Esophagus mucosa (tissue), 1 donor: ENCODE data around the gene FBLIM1. TPM values are rescaled to one million over a fixed set of nuclear protein-coding genes. Genes with fewer than 3 reads are reported as not detected.
A peak's percentile ranks its signal among the peaks of the same experiment; 100 is the strongest.

Experiments used
- ATAC-seq: fragments of 200-7000 bp; cut with Tn5 transposase; one replicate; pipeline ENCODE4 v1.9.1; 2020
- total RNA-seq: library from RNA; stranded (reverse); gene quantifications from one replicate; pipeline ENCODE4 v1.2.4, GENCODE V29; 2023
- donor health status: DM: yes; HTN: yes; CAD: no.

Gene FBLIM1, protein sequence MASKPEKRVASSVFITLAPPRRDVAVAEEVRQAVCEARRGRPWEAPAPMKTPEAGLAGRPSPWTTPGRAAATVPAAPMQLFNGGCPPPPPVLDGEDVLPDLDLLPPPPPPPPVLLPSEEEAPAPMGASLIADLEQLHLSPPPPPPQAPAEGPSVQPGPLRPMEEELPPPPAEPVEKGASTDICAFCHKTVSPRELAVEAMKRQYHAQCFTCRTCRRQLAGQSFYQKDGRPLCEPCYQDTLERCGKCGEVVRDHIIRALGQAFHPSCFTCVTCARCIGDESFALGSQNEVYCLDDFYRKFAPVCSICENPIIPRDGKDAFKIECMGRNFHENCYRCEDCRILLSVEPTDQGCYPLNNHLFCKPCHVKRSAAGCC
- total RNA-seq, result 56.5 TPM

DNA sequence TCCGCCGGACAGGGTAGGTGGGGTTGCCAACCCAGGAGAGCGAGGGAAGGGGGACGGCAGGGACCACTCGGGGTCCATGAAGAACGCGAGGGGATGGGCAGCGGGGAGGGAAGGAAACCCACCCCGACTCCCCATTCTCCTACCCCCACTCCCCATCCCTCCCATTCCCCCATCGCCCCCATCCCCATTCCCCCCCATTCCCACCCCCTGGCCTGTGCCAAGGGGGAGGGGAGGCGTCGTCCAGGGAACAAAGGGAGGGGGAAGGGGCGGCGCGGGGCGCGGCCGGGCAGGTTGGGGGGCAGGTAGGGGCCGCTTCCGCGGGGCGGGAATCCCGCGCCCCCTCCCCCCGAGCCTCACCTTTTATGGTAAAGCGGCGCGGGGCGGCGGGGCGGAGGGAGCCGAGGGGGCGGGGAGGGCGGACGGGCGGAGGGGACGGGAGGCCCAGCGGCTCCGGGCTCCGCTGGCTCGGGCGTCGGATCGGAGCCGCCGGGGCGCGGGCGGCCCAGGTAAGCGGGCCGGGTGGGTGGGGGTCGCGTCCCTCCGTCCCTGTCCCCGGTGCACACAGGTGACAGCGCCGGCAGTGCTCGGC is at the start of gene FBLIM1:
Gene FBLIM1 (plus strand): TSS at position 453 of the 589 bp plus-strand sequence. CDS start 6,189 bp downstream, outside the sequence.
- peak; percentile 20 for ATAC-seq

DNA sequence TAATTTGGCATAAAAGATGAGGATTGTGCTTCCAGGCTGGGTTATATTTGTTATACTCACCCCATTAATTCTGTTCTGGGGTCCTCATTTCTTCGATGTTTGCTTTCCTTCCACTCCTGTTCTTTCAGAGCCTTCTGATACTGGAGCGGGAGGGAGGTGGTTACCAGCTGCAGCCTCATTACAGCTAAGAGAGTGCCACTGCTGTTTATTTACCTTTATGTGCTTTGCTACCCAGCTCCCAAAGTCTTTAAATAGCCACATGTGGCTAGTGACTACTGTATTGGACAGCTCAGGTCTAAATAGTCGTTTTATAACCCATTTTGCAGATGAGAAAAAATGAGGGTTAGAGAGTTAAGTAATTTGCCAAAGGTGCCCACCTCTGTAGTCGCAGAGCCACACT is 49.4 kb upstream of the FBLIM1 start:
- no peak for ATAC-seq

DNA sequence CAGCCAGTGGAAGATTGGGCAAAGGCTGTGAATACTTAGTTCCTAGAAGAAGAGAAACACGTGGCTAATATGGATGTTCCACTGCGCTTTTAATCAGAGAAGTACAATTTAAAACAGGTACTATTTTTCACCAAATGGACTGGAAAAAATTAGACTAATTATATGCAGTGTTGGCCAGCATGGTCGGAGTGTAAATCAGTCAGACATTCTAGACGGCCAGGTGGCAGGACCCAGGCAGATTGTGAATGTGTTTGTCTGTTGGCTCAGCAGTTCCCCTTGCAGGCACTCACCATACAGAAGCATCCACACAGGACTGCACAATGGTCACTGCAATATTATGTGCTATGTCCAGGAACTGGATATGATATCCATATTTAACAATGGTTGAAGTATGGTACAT is 46.4 kb upstream of the FBLIM1 start:
- no peak for ATAC-seq

DNA sequence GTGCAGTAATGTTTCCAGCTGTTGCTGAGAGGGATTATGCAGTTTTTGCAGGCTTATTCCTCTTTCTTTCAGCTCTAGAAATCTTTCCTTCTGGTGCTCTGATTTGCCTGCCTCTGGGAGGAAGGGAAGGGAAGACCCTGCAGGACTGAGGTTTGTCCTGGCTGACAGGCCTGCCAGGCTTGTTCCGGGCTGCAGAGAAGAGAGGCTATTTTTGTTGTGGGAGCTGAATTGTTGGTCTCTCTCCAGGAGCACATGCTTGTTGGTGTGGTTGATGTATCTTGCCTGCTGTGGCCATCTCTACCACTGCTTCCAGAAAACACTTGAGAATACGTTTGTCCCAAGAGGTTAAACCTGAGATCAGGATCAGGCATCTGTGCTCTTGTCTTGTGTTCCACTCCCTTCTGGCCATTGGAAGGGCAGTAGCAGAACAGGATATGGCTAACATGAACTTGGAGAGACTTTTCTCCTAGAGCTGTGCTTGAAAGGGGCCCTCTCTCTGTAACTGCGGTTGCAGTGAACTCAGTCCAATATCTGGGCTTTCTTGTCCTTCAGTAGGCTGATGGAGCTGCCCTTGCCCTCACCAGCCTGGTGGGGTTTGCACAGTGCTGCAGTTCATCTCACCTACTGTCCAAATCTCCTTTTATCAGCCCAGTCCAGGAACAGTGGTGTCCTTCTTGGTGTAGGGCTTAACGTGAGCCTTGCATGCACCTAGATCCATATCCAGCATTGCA is 44.0 kb upstream of the FBLIM1 start:
- ATAC-seq, result no peak

DNA sequence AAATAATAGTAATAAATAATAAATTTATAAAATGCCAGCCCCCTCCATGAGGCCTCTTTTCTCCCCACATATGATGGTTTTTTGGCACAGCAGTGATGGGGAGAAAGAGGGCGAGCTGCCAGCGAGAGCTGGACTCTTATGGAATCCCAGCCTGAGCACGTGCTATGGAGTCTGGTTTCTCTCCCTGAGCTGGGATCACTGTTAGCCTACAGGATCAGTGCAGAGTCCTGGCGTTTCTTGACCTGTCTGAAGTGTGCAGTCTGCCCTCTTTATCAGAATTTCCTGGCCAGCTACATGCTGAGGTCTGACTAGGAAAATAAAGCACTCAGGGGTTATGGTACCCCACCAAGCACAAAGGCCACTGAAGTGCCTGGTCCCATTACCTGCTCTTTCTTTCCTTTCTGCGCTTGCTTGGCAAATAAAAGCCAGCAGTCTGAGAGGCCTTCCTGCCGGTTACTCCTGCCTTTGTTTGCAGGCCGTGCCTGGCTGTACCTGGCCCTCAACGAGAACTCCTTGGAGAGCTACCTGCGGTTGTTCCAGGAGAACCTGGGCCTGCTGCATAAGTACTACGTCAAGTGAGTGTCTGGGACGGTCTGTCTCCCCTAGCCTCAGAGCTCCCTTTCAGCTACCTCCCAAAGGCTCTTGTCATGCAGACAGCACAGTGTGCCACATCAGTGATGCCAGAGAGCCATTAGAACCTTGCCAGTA is 41.0 kb upstream of the FBLIM1 start:
- ATAC-seq, result no peak

DNA sequence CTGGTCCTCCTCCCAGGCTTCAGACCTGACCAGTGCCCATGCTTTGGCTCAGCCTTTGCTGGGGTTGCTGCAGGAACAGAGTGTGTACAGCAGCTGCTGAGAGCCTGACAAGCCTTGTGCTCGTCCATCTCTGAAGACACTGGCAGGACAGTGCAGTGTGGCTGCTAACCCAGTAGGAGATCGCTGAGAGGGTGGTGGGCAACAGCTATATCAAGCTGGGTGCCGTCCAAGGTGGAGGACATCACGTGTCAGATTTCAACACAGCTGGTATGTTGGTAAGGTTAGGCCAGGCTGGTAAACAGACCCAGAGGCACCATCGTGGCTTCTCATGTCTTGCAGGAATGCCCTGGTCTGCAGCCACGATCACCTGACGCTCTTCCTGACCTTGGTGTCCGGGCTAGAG is 40.4 kb upstream of the FBLIM1 start:
- no peak for ATAC-seq

DNA sequence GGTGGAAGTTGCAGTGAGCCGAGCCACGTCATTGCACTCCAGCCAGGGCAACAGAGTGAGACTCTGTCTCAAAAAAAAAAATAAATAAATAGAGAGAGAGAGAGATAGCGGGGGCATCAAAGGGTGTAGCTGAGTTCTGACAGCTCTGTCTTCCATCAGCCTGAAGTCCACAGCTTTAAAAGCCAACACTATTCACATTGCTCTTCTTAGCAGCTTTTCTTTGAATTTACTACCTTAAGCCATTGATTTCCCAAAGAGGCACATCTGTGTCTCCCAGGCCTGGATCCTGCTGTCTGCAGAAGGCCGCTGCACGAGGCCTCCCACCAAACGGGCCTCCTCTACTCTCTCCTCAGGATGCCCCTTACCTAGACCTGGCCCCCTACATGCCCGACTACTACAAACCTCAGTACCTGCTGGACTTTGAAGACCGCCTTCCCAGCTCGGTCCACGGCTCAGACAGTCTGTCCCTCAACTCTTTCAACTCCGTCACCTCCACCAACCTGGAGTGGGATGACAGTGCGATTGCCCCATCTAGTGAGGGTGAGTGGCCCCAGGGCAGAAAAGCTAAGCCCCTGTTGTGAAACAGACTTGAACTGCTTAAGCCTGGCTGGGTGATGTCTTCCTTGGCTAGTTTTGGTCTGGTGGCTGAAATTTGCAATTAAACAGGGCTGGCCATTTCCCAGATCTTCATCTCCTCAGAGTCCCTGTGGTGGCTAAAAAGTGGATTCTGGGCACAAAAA is 39.0 kb upstream of the FBLIM1 start:
- no peak for ATAC-seq

DNA sequence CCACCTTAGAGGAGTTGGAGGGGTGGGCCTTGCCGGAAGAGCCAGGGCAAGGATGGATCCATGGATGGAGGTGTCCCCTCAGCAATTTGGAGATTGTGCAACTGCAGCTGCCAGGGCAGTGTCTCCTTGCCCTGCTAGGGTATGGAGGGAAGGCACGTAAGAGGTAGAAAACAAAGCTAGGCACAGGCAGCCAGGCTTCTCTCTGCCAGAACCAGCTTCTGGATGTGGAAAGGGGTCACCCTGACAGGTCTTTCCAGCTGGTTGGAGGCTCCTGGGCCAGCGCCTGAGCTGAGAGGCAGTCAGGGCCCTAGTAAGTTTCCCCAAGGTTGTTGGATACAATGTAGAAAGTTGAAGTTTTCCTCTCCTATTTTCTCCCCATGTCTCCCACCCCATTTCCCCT is 37.7 kb upstream of the FBLIM1 start:
- ATAC-seq, result no peak

DNA sequence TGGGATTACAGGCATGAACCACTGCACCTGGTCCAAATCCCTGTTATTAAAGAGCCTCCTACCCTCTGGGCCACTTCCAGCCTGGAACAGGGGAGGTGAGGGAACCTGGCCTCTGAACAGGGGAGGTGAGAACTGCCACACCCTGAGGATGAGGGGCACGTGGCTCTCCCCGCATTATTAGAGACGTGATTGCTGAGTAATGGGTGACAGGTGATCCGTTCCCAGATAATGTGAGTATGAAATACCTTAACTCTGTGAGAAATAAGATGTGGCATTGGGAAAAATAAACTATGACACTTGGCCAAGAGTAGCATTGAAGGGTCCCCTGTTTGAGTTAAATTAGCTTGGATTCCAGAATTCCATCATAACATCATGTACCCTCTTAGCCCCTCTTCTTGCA is 36.2 kb upstream of the FBLIM1 start:
- no peak for ATAC-seq

DNA sequence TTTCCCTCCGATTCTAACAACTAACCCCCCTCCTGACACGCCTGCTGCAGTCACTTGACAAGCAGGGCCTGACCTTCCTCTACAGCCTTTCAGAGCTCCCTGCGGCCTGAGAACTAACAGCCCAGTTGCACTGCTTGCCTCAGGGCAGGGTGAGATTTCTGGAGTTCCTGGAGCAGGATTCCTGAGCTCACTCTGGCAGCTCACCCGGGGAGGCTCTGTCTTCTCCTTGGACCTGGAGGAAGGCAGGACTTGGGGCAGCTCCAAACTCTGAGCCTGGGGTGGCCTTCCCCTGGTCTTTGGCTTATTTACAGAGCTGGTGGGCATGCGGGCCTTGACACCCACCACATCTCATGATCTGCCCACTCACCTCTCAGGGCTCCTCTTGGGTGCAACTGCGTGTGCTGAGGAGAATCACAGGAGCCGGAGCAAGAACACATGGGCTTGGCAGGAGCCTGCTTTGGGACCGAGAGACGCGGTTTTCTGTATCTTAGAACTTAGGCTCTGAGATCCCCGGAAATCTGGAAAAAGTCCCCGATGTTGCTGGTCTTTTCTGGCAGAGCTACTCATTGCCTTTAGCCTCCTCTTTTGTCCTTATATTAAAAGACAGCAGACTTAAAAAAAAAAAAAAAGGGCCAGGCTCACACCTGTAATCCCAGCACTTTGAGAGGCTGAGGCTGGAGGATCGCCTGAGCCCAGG is 35.6 kb upstream of the FBLIM1 start:
- no peak for ATAC-seq

DNA sequence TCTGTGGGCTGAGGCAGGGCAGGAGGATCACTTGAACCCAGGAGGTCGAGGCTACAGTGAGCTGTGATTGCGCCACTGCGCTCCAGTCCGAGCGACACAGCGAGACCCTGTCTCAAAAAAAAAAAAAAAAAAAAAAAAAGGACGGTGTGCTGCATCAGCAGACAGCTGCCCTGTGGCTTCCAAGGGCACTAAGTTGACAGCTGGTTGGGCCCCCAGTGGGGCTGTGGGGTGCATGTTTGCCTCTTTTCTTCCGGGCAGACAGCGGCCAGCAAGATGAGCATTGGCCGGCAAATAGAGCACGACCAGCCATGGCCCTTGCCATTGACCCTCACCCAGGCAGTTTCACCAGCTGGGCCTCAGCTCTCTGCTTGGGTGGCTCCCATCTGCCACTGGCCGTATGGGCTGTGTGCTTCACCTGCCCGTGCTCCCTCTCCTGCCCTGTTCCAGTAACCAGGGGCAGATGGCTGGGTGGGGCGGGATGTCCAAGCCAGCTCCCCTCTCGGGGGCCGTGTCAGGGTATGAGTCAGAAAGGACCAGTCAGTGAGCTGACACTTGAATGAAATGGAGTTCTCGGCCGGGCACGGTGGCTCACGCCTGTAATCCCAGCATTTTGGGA is 34.9 kb upstream of the FBLIM1 start:
- ATAC-seq, result no peak

DNA sequence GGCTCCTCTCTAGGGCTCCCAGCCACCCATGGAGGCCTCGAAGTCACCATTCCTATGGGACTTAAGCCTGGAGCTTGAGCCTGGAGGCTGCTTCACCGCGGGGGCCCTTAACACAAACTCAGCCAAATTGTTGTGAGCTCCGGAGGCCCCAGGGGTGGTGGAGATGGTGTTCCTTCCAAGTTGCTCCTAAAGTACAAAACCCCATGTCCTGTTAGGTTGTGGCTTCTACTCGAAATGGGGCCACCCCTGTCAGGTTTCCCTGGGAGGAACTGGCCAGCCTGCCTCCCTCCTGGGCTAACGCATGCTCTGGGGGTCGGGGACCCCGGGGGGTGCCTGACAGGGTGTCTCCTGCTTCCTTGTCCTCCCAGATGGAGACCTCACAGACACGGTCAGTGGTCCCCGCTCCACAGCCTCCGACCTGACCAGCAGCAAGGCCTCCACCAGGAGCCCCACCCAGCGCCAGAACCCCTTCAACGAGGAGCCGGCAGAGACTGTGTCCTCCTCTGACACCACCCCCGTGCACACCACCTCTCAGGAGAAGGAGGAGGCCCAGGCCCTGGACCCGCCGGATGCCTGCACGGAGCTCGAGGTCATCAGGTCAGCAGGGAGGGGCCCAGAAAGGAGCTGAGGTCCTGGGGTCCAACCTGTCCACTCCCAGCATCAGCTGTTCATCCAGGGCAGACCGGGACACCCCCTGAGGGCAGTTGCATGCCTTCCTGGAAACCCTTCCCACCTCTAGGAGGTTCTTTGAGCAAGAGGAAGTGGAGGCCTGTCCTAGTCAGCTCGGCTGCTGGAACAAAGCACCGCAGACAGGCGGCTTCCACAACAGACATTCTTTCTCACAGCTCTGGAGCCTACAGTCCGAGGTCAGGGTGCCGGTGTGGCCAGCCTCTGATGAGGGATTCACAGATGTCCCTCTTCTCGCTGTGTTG is 33.4 kb upstream of the FBLIM1 start:
- ATAC-seq, result no peak

DNA sequence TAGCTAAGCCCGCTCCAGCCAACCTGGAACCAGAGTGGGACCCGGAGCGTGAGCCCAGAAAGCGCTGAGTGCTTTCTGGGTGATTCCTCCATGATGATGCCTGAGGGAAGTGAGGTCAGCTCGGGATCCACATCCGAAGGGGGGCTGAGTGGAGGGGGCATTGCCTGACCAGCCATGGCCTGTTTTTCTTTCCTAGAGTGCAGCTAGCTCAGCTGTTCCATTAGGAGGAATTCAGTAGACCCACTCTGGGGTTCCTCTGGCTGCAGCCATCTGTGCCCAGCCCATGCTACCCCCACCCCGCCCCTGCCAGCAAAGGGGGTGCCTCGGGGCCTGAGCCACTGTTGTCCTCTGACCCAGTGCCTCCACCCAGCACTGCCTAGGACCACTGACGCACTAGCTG is 32.1 kb upstream of the FBLIM1 start:
- no peak for ATAC-seq

DNA sequence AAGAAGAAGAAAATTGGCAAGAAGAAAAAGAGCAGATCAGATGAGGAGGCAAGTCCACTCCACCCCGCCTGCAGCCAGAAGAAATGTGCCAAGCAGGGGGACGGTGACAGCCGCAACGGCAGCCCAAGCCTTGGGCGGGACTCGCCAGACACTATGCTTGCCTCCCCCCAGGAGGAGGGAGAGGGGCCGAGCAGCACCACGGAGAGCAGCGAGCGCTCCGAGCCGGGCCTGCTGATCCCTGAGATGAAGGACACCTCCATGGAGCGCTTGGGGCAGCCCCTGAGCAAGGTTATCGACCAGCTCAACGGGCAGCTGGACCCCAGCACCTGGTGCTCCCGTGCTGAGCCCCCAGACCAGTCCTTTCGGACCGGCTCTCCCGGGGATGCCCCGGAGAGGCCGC is 31.6 kb upstream of the FBLIM1 start:
- ATAC-seq, result no peak

DNA sequence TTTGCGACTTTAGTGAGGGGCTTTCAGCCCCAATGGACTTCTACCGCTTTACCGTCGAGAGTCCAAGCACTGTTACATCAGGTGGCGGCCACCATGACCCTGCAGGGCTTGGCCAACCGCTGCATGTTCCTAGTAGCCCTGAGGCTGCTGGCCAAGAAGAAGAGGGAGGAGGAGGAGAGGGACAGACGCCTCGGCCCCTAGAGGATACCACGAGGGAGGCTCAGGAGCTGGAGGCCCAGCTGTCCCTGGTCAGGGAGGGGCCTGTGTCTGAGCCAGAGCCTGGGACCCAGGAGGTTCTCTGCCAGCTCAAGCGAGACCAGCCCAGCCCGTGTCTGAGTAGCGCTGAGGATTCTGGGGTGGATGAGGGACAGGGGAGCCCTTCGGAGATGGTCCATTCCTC is 31.2 kb upstream of the FBLIM1 start:
- ATAC-seq, result no peak

DNA sequence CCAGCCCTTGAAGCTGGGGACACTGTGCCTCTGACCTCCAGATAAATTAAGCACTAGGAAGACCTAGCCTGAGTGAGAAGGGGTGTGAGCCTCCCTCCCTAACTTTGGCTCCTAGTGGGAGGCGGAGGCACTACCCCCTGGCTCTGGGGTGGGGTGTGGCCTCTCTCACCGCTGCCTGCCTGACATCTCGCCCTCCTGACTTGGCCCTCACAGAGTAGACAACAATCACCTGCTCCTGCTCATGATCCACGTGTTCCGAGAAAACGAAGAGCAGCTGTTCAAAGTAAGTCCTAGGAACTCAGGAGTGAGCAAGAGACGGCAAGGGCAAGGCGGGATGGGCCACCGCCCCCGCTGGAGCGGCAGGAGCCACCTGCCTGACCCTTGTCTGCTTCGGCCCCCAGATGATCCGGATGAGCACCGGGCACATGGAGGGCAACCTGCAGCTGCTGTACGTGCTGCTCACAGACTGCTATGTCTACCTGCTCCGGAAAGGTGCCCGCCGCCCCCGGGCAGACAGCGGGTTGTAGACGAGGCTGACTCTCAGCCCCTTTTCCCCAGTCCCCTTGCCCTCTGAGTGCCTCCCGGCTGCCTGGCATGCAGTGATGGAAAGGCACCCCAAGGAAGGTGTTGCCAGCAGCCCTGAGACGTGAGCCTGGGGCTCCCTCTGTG is 30.6 kb upstream of the FBLIM1 start:
- ATAC-seq, result no peak

DNA sequence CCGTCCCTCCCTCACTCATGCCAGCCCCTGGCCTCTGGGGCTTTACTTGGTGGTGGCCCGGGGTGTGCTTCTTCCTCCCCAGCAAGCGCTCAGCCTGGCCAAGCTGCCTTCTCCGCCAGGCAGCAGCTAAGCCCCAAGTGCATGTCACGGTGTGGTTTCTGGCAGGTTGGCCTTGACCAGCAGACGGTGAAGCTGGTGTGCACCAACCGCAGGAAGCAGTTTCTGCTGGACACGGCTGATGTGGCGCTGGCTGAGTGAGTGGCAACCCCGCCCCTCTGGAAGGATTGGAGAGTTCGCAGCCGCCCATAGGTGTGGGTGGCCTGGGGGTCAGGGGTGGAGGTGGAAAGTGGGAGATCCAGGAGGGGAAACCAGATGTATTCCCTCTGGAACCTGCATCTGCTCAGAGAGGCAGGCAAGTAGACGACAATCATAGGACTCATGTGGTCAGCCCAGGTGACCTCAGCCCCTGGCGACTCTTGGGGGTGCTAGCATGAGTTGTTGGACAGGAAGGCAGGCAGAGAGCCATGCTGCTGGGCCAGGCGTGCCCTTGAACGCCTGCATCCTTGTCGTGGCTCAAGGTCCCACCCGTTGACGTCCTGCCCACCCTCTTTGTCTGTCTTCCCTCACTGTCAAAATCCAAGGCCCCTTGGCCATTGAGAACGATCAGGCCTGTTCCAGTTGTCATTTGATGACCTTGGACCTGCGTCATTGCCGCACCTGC is 29.5 kb upstream of the FBLIM1 start:
- no peak for ATAC-seq

DNA sequence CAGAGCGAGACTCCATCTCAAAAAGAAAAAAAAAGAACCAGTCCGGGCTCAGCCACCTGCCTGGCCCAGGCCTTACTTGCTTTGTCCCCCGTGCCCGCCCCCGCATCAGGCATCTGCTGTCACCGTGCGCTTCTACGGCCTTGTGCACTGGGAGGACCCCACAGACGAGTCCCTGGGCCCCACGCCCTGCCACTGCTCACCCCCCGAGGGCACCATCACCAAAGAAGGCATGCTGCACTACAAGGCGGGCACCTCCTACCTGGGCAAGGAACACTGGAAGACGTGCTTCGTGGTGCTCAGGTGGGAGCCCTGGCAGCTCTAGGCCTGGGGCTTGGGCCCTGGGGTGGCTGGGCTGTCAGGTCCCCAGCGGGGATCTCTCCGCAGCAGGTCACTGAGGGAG is 28.2 kb upstream of the FBLIM1 start:
- ATAC-seq, result no peak

DNA sequence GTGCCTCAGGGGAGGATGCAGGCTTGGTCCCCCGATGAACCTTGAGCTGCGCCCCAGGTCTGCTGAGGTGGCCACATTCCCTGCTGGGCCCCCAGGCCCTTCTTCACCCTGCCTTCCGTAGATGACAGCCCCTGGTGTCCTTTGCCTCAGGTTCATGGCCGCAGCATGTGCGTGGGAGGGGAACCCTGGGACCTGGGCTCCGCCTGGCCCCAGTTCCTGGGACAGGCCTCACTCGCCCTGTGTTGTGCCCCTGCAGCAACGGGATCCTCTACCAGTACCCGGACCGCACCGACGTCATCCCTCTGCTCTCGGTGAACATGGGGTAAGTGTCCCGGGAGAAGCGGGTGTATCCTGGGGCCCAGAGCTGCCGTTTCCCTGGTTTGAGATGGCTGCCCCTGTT is 27.7 kb upstream of the FBLIM1 start:
- no peak for ATAC-seq
